ENCODE results near the gene KCNN1. TPM values are rescaled to one million over a fixed set of nuclear protein-coding genes. Genes with fewer than 3 reads are reported as not detected.
A peak's percentile ranks its signal among the peaks of the same experiment; 100 is the strongest.

The KCNN1 gene
- total RNA-seq, 1 experiment from 2014 or later, result 0.61 TPM

DNA sequence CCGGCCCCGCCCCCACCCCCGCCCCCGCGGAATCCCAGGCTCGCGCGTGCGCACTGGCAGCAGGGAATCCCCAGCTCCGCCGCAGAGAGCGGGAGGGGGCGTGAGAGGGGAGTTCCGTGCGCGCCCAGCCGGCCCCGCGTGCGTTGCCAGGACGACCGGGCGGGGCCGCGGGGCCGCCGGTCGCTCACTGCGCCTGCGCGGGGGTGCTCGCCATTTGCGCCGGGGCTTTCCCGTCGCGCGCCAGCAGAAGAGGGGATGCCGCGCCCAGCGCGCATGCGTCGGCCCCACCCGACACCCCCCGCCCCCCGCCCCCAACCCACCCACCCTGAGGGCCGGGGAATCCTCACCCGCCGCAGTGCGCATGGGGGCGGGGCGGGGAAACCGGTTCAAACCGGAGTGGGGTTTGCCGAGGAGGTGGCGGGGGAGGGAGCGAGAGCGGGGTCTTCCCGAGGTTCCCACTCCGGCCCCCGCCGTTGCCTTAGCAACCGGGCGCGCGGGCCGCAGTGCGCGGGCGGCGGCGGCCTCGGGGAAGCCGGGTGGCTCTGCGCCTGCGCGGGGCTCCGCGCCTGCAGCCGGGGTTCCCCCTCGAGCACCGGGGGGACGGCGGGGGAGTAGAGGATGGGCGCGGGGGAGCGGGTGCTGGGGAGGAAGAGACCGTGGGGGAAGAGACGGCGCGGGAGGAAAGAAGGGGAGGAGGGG, 18.9 kb upstream of the KCNN1 start (continued):
- TF ChIP-seq, protein P1, sequence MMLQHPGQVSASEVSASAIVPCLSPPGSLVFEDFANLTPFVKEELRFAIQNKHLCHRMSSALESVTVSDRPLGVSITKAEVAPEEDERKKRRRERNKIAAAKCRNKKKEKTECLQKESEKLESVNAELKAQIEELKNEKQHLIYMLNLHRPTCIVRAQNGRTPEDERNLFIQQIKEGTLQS (IDR thresholded peaks at IDR 0.05), result no peak
- TF ChIP-seq EGR1 (IDR thresholded peaks at IDR 0.05; ENCODE audit: low read depth), result peak; percentile 87
- TF ChIP-seq, protein P2, sequence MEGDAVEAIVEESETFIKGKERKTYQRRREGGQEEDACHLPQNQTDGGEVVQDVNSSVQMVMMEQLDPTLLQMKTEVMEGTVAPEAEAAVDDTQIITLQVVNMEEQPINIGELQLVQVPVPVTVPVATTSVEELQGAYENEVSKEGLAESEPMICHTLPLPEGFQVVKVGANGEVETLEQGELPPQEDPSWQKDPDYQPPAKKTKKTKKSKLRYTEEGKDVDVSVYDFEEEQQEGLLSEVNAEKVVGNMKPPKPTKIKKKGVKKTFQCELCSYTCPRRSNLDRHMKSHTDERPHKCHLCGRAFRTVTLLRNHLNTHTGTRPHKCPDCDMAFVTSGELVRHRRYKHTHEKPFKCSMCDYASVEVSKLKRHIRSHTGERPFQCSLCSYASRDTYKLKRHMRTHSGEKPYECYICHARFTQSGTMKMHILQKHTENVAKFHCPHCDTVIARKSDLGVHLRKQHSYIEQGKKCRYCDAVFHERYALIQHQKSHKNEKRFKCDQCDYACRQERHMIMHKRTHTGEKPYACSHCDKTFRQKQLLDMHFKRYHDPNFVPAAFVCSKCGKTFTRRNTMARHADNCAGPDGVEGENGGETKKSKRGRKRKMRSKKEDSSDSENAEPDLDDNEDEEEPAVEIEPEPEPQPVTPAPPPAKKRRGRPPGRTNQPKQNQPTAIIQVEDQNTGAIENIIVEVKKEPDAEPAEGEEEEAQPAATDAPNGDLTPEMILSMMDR (IDR thresholded peaks at IDR 0.05 in 2 of 3, conservative IDR thresholded peaks at IDR 0.05 in 1 of 3; ENCODE audit: borderline replicate concordance in 1 of 3, insufficient read depth in 1 of 3, low read depth in 2 of 3, low read length in 2 of 3), result no peak
- TF ChIP-seq SP1 (IDR thresholded peaks at IDR 0.05; ENCODE audit: low read depth), result no peak
- peak; percentile 55 for TF ChIP-seq YY1 (IDR thresholded peaks at IDR 0.05; ENCODE audit: extremely low read depth, insufficient replicate concordance, low read depth, low read length)
- no peak for TF ChIP-seq SRF (IDR thresholded peaks at IDR 0.05; ENCODE audit: low read depth)
- no peak for TF ChIP-seq REST (IDR thresholded peaks at IDR 0.05; ENCODE audit: low read depth)

All from HCT116 (cell line).